ENCODE results near the gene NLK. TPM values are rescaled to one million over a fixed set of nuclear protein-coding genes. Genes with fewer than 3 reads are reported as not detected.

NLK gene
- total RNA-seq, 1 experiment from 2014 or later: 40.3 TPM

DNA sequence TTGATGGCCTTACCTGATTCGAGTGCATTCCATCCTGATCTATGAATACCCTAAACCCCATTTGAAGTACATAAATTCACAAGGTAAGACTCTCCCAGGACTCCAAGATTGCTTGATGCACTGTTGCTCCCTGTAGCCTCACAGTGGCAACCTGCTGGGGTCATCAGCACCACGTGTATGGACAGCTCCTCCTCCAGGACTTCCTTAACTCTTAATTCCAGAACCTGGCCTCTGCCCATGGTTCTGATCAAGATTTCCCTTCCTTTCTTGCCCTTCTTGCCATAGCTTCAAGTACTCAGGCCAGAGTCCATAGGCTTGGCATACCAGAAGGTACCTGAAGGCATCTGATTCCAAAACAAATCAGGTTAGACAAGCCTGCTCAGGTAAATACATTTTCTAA is 34.0 kb upstream of the NLK start (continued):
- TF ChIP-seq, protein P1, sequence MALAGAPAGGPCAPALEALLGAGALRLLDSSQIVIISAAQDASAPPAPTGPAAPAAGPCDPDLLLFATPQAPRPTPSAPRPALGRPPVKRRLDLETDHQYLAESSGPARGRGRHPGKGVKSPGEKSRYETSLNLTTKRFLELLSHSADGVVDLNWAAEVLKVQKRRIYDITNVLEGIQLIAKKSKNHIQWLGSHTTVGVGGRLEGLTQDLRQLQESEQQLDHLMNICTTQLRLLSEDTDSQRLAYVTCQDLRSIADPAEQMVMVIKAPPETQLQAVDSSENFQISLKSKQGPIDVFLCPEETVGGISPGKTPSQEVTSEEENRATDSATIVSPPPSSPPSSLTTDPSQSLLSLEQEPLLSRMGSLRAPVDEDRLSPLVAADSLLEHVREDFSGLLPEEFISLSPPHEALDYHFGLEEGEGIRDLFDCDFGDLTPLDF (CRISPR knock-in tag; IDR thresholded peaks at IDR 0.05): 0 out of 2 replicates have a peak, but pooled peaks have one; percentile 81
- TF ChIP-seq NR1H2 (CRISPR knock-in tag; IDR thresholded peaks at IDR 0.05): peak; percentile 38; the same call in 1 of the 2 replicates
- TF ChIP-seq, protein P2, sequence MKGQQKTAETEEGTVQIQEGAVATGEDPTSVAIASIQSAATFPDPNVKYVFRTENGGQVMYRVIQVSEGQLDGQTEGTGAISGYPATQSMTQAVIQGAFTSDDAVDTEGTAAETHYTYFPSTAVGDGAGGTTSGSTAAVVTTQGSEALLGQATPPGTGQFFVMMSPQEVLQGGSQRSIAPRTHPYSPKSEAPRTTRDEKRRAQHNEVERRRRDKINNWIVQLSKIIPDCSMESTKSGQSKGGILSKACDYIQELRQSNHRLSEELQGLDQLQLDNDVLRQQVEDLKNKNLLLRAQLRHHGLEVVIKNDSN (CRISPR knock-in tag; IDR thresholded peaks at IDR 0.05): peak; percentile 85
- no peak for TF ChIP-seq ZNF416 (CRISPR knock-in tag; IDR thresholded peaks at IDR 0.05)
- peak; percentile 96 for TF ChIP-seq SMAD3 (CRISPR knock-in tag; IDR thresholded peaks at IDR 0.05; ENCODE audit: borderline replicate concordance)
- TF ChIP-seq, protein P3, sequence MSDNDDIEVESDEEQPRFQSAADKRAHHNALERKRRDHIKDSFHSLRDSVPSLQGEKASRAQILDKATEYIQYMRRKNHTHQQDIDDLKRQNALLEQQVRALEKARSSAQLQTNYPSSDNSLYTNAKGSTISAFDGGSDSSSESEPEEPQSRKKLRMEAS (CRISPR knock-in tag; IDR thresholded peaks at IDR 0.05): peak; percentile 83; the same call in 1 of the 2 replicates
- TF ChIP-seq, protein P4, sequence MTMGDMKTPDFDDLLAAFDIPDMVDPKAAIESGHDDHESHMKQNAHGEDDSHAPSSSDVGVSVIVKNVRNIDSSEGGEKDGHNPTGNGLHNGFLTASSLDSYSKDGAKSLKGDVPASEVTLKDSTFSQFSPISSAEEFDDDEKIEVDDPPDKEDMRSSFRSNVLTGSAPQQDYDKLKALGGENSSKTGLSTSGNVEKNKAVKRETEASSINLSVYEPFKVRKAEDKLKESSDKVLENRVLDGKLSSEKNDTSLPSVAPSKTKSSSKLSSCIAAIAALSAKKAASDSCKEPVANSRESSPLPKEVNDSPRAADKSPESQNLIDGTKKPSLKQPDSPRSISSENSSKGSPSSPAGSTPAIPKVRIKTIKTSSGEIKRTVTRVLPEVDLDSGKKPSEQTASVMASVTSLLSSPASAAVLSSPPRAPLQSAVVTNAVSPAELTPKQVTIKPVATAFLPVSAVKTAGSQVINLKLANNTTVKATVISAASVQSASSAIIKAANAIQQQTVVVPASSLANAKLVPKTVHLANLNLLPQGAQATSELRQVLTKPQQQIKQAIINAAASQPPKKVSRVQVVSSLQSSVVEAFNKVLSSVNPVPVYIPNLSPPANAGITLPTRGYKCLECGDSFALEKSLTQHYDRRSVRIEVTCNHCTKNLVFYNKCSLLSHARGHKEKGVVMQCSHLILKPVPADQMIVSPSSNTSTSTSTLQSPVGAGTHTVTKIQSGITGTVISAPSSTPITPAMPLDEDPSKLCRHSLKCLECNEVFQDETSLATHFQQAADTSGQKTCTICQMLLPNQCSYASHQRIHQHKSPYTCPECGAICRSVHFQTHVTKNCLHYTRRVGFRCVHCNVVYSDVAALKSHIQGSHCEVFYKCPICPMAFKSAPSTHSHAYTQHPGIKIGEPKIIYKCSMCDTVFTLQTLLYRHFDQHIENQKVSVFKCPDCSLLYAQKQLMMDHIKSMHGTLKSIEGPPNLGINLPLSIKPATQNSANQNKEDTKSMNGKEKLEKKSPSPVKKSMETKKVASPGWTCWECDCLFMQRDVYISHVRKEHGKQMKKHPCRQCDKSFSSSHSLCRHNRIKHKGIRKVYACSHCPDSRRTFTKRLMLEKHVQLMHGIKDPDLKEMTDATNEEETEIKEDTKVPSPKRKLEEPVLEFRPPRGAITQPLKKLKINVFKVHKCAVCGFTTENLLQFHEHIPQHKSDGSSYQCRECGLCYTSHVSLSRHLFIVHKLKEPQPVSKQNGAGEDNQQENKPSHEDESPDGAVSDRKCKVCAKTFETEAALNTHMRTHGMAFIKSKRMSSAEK (CRISPR knock-in tag; IDR thresholded peaks at IDR 0.05; ENCODE audit: borderline replicate concordance): no peak
- no peak; the same call in 1 of the 2 replicates for TF ChIP-seq ATF1 (CRISPR knock-in tag; IDR thresholded peaks at IDR 0.05)
- TF ChIP-seq CREM (CRISPR knock-in tag; IDR thresholded peaks at IDR 0.05): peak; percentile 78; the same call in 1 of the 2 replicates
- TF ChIP-seq, protein P5, sequence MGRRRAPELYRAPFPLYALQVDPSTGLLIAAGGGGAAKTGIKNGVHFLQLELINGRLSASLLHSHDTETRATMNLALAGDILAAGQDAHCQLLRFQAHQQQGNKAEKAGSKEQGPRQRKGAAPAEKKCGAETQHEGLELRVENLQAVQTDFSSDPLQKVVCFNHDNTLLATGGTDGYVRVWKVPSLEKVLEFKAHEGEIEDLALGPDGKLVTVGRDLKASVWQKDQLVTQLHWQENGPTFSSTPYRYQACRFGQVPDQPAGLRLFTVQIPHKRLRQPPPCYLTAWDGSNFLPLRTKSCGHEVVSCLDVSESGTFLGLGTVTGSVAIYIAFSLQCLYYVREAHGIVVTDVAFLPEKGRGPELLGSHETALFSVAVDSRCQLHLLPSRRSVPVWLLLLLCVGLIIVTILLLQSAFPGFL (CRISPR knock-in tag; IDR thresholded peaks at IDR 0.05; ENCODE audit: borderline replicate concordance): peak; percentile 85; the same call in 1 of the 2 replicates
- TF ChIP-seq, protein P6, sequence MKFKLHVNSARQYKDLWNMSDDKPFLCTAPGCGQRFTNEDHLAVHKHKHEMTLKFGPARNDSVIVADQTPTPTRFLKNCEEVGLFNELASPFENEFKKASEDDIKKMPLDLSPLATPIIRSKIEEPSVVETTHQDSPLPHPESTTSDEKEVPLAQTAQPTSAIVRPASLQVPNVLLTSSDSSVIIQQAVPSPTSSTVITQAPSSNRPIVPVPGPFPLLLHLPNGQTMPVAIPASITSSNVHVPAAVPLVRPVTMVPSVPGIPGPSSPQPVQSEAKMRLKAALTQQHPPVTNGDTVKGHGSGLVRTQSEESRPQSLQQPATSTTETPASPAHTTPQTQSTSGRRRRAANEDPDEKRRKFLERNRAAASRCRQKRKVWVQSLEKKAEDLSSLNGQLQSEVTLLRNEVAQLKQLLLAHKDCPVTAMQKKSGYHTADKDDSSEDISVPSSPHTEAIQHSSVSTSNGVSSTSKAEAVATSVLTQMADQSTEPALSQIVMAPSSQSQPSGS (CRISPR knock-in tag; IDR thresholded peaks at IDR 0.05; ENCODE audit: borderline replicate concordance, low read depth): 0 out of 2 replicates have a peak, but pooled peaks have one; percentile 54
- TF ChIP-seq TEAD4 (CRISPR knock-in tag; IDR thresholded peaks at IDR 0.05): peak; percentile 96
- TF ChIP-seq, protein P7, sequence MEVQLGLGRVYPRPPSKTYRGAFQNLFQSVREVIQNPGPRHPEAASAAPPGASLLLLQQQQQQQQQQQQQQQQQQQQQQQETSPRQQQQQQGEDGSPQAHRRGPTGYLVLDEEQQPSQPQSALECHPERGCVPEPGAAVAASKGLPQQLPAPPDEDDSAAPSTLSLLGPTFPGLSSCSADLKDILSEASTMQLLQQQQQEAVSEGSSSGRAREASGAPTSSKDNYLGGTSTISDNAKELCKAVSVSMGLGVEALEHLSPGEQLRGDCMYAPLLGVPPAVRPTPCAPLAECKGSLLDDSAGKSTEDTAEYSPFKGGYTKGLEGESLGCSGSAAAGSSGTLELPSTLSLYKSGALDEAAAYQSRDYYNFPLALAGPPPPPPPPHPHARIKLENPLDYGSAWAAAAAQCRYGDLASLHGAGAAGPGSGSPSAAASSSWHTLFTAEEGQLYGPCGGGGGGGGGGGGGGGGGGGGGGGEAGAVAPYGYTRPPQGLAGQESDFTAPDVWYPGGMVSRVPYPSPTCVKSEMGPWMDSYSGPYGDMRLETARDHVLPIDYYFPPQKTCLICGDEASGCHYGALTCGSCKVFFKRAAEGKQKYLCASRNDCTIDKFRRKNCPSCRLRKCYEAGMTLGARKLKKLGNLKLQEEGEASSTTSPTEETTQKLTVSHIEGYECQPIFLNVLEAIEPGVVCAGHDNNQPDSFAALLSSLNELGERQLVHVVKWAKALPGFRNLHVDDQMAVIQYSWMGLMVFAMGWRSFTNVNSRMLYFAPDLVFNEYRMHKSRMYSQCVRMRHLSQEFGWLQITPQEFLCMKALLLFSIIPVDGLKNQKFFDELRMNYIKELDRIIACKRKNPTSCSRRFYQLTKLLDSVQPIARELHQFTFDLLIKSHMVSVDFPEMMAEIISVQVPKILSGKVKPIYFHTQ (CRISPR knock-in tag; IDR thresholded peaks at IDR 0.05): no peak
- TF ChIP-seq GRHL2 (CRISPR knock-in tag; IDR thresholded peaks at IDR 0.05; ENCODE audit: insufficient replicate concordance, severe bottlenecking): no peak
- TF ChIP-seq, protein P8, sequence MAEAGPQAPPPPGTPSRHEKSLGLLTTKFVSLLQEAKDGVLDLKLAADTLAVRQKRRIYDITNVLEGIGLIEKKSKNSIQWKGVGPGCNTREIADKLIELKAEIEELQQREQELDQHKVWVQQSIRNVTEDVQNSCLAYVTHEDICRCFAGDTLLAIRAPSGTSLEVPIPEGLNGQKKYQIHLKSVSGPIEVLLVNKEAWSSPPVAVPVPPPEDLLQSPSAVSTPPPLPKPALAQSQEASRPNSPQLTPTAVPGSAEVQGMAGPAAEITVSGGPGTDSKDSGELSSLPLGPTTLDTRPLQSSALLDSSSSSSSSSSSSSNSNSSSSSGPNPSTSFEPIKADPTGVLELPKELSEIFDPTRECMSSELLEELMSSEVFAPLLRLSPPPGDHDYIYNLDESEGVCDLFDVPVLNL (CRISPR knock-in tag; IDR thresholded peaks at IDR 0.05; ENCODE audit: borderline replicate concordance, low read depth): peak; percentile 84
- no peak for TF ChIP-seq RORB (CRISPR knock-in tag; IDR thresholded peaks at IDR 0.05)
- TF ChIP-seq, protein P9, sequence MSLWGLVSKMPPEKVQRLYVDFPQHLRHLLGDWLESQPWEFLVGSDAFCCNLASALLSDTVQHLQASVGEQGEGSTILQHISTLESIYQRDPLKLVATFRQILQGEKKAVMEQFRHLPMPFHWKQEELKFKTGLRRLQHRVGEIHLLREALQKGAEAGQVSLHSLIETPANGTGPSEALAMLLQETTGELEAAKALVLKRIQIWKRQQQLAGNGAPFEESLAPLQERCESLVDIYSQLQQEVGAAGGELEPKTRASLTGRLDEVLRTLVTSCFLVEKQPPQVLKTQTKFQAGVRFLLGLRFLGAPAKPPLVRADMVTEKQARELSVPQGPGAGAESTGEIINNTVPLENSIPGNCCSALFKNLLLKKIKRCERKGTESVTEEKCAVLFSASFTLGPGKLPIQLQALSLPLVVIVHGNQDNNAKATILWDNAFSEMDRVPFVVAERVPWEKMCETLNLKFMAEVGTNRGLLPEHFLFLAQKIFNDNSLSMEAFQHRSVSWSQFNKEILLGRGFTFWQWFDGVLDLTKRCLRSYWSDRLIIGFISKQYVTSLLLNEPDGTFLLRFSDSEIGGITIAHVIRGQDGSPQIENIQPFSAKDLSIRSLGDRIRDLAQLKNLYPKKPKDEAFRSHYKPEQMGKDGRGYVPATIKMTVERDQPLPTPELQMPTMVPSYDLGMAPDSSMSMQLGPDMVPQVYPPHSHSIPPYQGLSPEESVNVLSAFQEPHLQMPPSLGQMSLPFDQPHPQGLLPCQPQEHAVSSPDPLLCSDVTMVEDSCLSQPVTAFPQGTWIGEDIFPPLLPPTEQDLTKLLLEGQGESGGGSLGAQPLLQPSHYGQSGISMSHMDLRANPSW (CRISPR knock-in tag; conservative IDR thresholded peaks at IDR 0.05; ENCODE audit: low read depth): no peak
- TF ChIP-seq, protein P10, sequence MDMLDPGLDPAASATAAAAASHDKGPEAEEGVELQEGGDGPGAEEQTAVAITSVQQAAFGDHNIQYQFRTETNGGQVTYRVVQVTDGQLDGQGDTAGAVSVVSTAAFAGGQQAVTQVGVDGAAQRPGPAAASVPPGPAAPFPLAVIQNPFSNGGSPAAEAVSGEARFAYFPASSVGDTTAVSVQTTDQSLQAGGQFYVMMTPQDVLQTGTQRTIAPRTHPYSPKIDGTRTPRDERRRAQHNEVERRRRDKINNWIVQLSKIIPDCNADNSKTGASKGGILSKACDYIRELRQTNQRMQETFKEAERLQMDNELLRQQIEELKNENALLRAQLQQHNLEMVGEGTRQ (CRISPR knock-in tag; IDR thresholded peaks at IDR 0.05): peak; percentile 47; the same call in 1 of the 2 replicates
- TF ChIP-seq NR2C2 (CRISPR knock-in tag; IDR thresholded peaks at IDR 0.05): peak; percentile 78
- TF ChIP-seq IRF2 (CRISPR knock-in tag; IDR thresholded peaks at IDR 0.05; ENCODE audit: borderline replicate concordance, low read depth): no peak
